ENCODE results near the gene EYS.

Gene EYS

DNA sequence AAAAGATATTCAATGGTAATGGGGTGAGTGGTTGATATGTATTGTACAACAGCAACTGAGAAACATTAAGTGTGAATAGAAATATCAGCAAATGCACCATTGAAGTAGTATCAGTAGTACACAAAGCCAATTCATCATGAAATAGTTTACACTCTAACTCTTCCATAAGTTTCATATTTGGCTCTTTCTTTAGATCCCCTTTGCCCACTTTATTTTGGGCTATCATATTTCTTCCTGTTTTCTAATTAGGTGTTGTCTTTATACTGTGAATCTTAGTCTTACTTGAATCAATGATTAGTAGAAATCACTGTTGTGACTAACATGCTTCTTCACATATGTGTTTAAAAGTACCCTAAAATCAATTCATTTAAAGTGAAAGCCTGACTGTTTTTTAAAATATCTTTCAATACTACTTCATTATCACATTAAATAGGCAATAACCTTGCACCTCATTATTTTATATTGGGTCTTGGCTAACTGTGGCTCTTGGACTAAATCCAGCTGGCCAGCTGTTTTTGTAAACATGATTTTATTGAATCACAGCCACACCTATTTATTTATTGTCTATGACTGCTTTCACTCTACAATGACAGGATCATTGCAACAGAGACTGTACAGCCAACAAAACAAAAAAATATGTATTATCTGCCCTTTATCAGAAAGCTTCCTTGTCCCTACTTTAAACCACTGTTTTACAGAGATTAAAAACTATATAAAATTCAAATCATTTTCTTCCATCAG is 38.9 kb downstream of the EYS start:
- no peak for TF ChIP-seq GATA2 (IDR thresholded peaks at IDR 0.05; ENCODE audit: low read depth, low read length)
- no peak for TF ChIP-seq GATA3 (IDR thresholded peaks at IDR 0.05; ENCODE audit: low read depth, low read length)

DNA sequence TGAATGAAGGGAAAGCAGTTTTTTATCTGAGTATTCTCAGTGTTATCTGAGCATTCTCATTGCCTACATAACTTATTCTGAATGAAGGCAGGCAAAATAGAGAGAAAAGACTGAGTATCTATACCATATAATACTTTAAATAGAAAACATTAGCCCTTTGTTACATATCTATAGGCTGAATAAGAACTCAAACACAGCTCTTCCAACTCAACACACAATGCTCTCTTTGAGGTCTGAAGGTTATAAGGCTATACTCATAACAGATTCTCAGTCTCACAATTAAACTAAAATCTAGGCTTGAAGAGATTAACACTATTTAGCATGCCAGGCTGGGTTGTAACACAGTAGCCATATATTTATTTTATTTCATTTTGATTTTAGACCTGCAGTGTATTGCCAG is 56.9 kb downstream of the EYS start:
- no peak for TF ChIP-seq GATA3 (IDR thresholded peaks at IDR 0.05; ENCODE audit: low read depth, low read length)
- no peak for TF ChIP-seq GATA2 (IDR thresholded peaks at IDR 0.05; ENCODE audit: low read depth, low read length)

DNA sequence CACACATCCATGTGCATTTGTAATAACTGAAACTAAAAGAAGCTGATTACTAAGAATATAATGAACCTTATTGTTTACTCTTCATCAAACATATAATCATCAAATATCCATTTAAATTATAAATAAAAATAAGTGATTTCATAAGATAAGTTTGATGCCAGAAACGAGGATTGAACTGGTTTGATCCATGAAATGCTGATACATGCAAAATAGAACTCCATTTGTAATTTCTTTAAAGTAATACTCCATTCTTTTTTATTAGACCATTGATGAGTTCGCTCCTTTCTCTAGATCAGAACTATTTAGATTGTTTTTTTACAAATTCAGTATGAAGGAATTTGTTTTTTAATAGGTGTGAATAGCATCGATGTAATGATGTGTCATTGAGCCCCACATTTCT is 57.6 kb downstream of the EYS start:
- TF ChIP-seq GATA3 (IDR thresholded peaks at IDR 0.05; ENCODE audit: low read depth, low read length) (no peak), GATA2 (IDR thresholded peaks at IDR 0.05; ENCODE audit: low read depth, low read length) (no peak)

DNA sequence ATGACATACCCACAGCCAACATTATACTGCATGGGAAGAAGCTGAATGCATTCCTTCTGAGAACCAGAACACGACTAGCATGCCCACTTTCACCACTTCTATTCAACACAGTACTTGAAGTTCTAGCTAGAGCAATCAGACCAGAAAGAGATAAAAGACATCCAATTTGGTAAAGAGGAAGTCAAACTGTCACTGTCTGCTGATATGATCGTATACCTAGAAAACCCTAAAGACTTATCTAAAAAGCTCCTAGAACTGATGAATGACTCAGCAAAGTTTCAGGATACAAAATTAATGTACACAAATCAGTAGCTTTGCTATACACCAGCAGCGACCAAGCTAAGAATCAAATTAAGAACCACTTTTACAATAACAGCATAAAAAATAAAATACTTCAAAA is 60.5 kb downstream of the EYS start:
- no peak for TF ChIP-seq GATA2 (IDR thresholded peaks at IDR 0.05; ENCODE audit: low read depth, low read length)
- no peak for TF ChIP-seq GATA3 (IDR thresholded peaks at IDR 0.05; ENCODE audit: low read depth, low read length)

DNA sequence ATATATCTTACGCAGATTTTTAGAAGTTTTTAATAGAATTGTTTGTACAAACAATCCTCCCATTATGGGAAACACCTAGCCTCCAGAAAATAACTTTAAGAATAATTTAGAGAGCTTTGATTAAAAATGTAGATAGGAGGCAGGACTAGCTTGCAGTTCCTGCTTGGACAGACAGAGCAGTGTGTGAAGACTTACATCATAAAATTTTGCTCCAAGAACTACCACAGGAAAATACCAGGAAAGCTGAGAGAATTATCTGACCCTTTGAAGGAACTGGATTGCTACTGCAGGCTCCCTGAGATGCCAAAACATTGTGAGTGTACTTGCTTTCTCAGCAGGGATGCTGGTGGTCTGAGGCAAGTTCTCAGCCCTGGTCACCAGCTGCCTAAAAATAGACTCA is 64.2 kb downstream of the EYS start:
- no peak for TF ChIP-seq GATA3 (IDR thresholded peaks at IDR 0.05; ENCODE audit: low read depth, low read length)
- no peak for TF ChIP-seq GATA2 (IDR thresholded peaks at IDR 0.05; ENCODE audit: low read depth, low read length)

- no peak for TF ChIP-seq GATA2 (IDR thresholded peaks at IDR 0.05; ENCODE audit: low read depth, low read length)
- TF ChIP-seq GATA3 (IDR thresholded peaks at IDR 0.05; ENCODE audit: low read depth, low read length) = no peak
Observed at GRCh38 chr6:65638047-65638831, 68.8 kb downstream of the EYS start.

GRCh38 chr6:65637289-65638046 is 69.6 kb downstream of the EYS start:
- TF ChIP-seq GATA3 (IDR thresholded peaks at IDR 0.05; ENCODE audit: low read depth, low read length) = no peak
- TF ChIP-seq GATA2 (IDR thresholded peaks at IDR 0.05; ENCODE audit: low read depth, low read length) = no peak

- TF ChIP-seq GATA3 (IDR thresholded peaks at IDR 0.05; ENCODE audit: low read depth, low read length) = no peak
- TF ChIP-seq GATA2 (IDR thresholded peaks at IDR 0.05; ENCODE audit: low read depth, low read length) = no peak
Observed at GRCh38 chr6:65633501-65633900, 73.5 kb downstream of the EYS start.

DNA sequence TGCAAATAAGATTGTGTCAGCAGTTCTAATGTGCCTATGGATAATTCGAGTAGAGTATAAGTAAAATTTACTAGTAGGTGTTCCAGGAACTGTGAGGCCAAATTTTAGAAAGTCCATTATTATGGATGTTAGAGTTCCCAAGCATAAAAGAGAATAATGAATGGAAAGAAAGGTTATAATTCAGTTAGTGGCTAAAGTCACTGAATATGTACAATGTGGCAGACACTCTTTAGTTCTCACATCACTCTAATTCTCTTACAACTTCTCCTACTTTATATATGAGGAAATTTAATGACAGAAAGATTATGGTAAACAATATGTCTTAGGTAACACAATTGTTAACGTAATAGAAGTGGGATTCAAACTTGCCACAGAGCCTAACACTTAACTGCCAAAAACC is 75.3 kb downstream of the EYS start:
- TF ChIP-seq GATA2 (IDR thresholded peaks at IDR 0.05; ENCODE audit: low read depth, low read length) (no peak), GATA3 (IDR thresholded peaks at IDR 0.05; ENCODE audit: low read depth, low read length) (no peak)

DNA sequence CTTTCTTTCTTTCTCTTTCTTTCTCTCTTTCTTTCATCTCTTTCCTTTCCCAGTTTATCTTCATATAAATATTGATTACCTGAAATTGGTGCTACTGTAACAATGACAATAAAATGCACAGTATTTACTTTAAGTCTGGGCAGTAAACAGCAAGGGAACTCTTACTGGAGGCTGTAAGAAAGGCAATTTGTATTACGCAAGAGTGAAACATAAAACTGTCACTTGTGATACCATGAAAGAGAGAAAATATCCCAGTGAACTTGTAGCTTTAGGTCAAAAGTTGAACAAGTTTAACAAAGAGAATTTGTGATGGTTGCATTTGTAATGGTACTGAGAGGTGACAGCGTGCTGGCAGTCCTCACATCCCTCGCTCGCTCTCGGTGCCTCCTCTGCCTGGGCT is 80.0 kb downstream of the EYS start:
- no peak for TF ChIP-seq GATA3 (IDR thresholded peaks at IDR 0.05; ENCODE audit: low read depth, low read length)
- no peak for TF ChIP-seq GATA2 (IDR thresholded peaks at IDR 0.05; ENCODE audit: low read depth, low read length)

GRCh38 chr6:65623566-65623965 is 83.5 kb downstream of the EYS start:
- TF ChIP-seq GATA2 (IDR thresholded peaks at IDR 0.05; ENCODE audit: low read depth, low read length) (no peak), GATA3 (IDR thresholded peaks at IDR 0.05; ENCODE audit: low read depth, low read length) (no peak)

DNA sequence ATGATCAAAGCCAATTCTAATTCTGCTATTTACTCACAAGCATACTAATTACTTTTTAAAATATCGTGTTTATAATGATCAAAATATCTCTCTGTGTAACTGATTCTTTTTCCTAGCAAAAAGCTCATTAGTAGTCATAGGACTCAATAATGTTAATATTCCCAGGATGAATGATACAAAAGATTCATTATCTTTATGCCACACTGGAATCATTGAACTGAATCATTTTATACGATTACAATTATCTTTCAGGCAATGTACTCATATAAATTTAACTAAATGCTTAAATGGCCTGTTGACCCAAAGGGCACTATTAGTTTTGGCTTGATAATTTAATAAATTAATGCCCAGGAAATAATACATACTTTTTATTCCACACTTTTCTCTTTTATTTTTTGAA is 96.3 kb downstream of the EYS start:
- TF ChIP-seq GATA2 (IDR thresholded peaks at IDR 0.05; ENCODE audit: low read depth, low read length) (no peak), GATA3 (IDR thresholded peaks at IDR 0.05; ENCODE audit: low read depth, low read length) (no peak)

DNA sequence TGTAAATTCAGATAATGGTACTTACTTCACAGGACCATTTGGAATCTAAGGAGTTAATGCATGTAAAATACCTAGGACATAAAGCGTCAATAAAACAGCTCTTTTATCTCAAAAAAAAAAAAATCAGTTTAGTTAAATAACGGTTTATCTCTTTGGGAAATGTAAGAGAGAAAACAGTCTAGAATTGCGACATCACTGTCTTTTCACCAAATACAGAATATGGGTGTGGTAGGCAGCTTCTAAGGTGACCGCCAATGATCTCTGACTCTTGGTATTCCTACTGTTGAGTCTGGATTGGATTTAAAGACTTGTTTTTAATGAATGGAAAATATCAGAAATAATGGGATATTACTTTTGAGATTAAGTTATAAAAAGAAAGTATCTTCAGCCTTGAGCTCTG is 111.5 kb downstream of the EYS start:
- no peak for TF ChIP-seq GATA3 (IDR thresholded peaks at IDR 0.05; ENCODE audit: low read depth, low read length)
- no peak for TF ChIP-seq GATA2 (IDR thresholded peaks at IDR 0.05; ENCODE audit: low read depth, low read length)

DNA sequence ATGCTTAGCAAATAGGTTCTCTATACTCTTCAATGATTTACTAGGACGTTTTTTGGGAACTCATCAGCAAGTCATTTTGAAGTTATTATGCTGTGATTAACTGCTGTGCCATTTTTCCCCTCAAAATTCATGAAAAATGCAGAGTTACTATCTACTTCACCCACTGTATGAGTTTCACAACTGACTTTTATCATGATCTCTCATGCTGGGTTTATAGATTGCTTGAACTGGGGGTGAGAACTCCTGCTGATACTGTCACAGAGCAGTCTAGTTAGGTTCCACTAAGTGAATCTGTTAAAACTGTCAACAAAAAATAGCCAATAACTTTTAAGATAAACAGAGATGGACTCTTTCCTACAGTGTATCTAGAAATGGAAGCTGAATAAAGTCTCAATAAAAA is 136.7 kb downstream of the EYS start:
- TF ChIP-seq GATA3 (IDR thresholded peaks at IDR 0.05; ENCODE audit: low read depth, low read length) (no peak), GATA2 (IDR thresholded peaks at IDR 0.05; ENCODE audit: low read depth, low read length) (no peak)

Measured in SH-SY5Y (cell line).